Loucy (cell line): ENCODE measurements around the gene POLRMT.

ENCODE experiments used
- H2AFZ ChIP-seq: fragments of 200-600 bp; sonication (generic); 2 replicates; pipeline ENCODE4 v1.6.0; 2016; ENCODE audit warnings: antibody characterized with exemption, mild to moderate bottlenecking, low read length, moderate library complexity
- H3F3A ChIP-seq: fragments of 200-600 bp; 2 replicates; pipeline ENCODE4 v1.6.0; 2016; ENCODE audit warnings: antibody characterized with exemption, low read depth, mild to moderate bottlenecking
- H3K27me3 ChIP-seq: fragments of 200-600 bp; sonication (generic); 2 replicates; pipeline ENCODE4 v1.6.1; 2014; ENCODE audit warnings: low read length, mild to moderate bottlenecking; ENCODE audit not compliant: insufficient read depth, poor library complexity, severe bottlenecking
- H3K36me3 ChIP-seq: fragments of 200-600 bp; sonication (generic); 2 replicates; pipeline ENCODE4 v1.6.1; 2016; ENCODE audit warnings: low read length; ENCODE audit not compliant: insufficient read depth
- H3K4me1 ChIP-seq: fragments of 200-600 bp; sonication (generic); 2 replicates; pipeline ENCODE4 v1.5.1; 2014; ENCODE audit warnings: low read length, mild to moderate bottlenecking; ENCODE audit not compliant: insufficient read depth, poor library complexity, severe bottlenecking
- H3K4me2 ChIP-seq: fragments of 200-600 bp; sonication (generic); 2 replicates; pipeline ENCODE4 v1.6.0; 2014; ENCODE audit warnings: antibody characterized with exemption, low read length, low read depth, mild to moderate bottlenecking; ENCODE audit not compliant: poor library complexity, severe bottlenecking
- H3K4me3 ChIP-seq: fragments of 200-600 bp; sonication (generic); 2 replicates; pipeline ENCODE4 v1.5.1; 2014; ENCODE audit warnings: low read length, mild to moderate bottlenecking, mixed read lengths; ENCODE audit not compliant: poor library complexity, severe bottlenecking
- H3K79me2 ChIP-seq: fragments of 200-600 bp; sonication (generic); 2 replicates; pipeline ENCODE4 v1.6.1; 2014; ENCODE audit warnings: low read length; ENCODE audit not compliant: insufficient read depth
- H3K9ac ChIP-seq: fragments of 200-600 bp; sonication (generic); 2 replicates; pipeline ENCODE4 v1.6.0; 2014; ENCODE audit warnings: mild to moderate bottlenecking, low read depth, low read length, moderate library complexity; ENCODE audit not compliant: poor library complexity, severe bottlenecking
- H3K9me2 ChIP-seq: fragments of 200-600 bp; sonication (generic); replicated peaks from 2 replicates; pipeline ENCODE4 v1.6.1; 2016; ENCODE audit warnings: low read depth, low read length, mixed read lengths
- H3K9me3 ChIP-seq: fragments of 200-600 bp; sonication (generic); 2 replicates; pipeline ENCODE4 v1.6.1; 2014; ENCODE audit warnings: mild to moderate bottlenecking, antibody characterized with exemption, low read length, low read depth; ENCODE audit not compliant: insufficient read depth
- H4K20me1 ChIP-seq: fragments of 200-600 bp; sonication (generic); 2 replicates; pipeline ENCODE4 v1.6.0; 2014; ENCODE audit warnings: antibody characterized with exemption, low read length, mild to moderate bottlenecking; ENCODE audit not compliant: insufficient read depth, poor library complexity, severe bottlenecking
- CTCF ChIP-seq: fragments of 200-600 bp; sonication (generic); conservative IDR thresholded peaks from 2 replicates; pipeline ENCODE4 v1.5.1; 2014; ENCODE audit warnings: mild to moderate bottlenecking, antibody characterized with exemption, low read length
- EZH2phosphoT487 ChIP-seq: fragments of 200-600 bp; IDR thresholded peaks from 2 replicates; pipeline ENCODE4 v1.6.1; 2018; ENCODE audit warnings: antibody characterized with exemption, mild to moderate bottlenecking, moderate library complexity, borderline replicate concordance

POLRMT gene

GRCh38 chr19:610071-610800, 23.1 kb downstream of the POLRMT start:
- Histone ChIP-seq H3K79me2 (no peaks in the 10 kb centered on the region), H3K9ac (peak overlapping the region; percentile 50), H3K9me2 (no peaks in the 10 kb centered on the region), H3K4me2 (peak overlapping the region; percentile 64), H2AFZ (peak overlapping the region; percentile 75), H3F3A (no peaks in the 10 kb centered on the region), H3K9me3 (no peaks in the 10 kb centered on the region), H3K27me3 (no peaks in the 10 kb centered on the region), H3K4me1 (no peaks in the 10 kb centered on the region), H3K4me3 (peak overlapping the region; percentile 67), H4K20me1 (no peaks in the 10 kb centered on the region), H3K36me3 (no peaks in the 10 kb centered on the region)
- TF ChIP-seq CTCF (no peak), EZH2phosphoT487 (no peak)

GRCh38 chr19:609004-609346, 24.4 kb downstream of the POLRMT start:
- no peak overlapping the region for H3K4me2 ChIP-seq
- no peak for TF ChIP-seq CTCF
- TF ChIP-seq EZH2phosphoT487, result no peak
- no peaks in the 10 kb centered on the region for H3K4me1 ChIP-seq
- no peaks in the 10 kb centered on the region for H3K9me3 ChIP-seq
- no peaks in the 10 kb centered on the region for H3F3A ChIP-seq
- no peak overlapping the region for H3K4me3 ChIP-seq
- H3K9ac ChIP-seq, result no peak overlapping the region
- H2AFZ ChIP-seq, result no peak overlapping the region
- no peaks in the 10 kb centered on the region for H3K9me2 ChIP-seq
- no peaks in the 10 kb centered on the region for H3K36me3 ChIP-seq
- no peaks in the 10 kb centered on the region for H4K20me1 ChIP-seq
- no peaks in the 10 kb centered on the region for H3K79me2 ChIP-seq
- H3K27me3 ChIP-seq, result no peaks in the 10 kb centered on the region

- H3K4me2 ChIP-seq, result no peak overlapping the region
- no peaks in the 10 kb centered on the region for H3K9me3 ChIP-seq
- TF ChIP-seq EZH2phosphoT487 (no peak), CTCF (no peak)
- no peaks in the 10 kb centered on the region for H3K36me3 ChIP-seq
- no peaks in the 10 kb centered on the region for H3K9me2 ChIP-seq
- no peaks in the 10 kb centered on the region for H3K79me2 ChIP-seq
- no peak overlapping the region for H3K4me3 ChIP-seq
- H3K4me1 ChIP-seq, result no peaks in the 10 kb centered on the region
- H2AFZ ChIP-seq, result no peak overlapping the region
- no peaks in the 10 kb centered on the region for H4K20me1 ChIP-seq
- H3K9ac ChIP-seq, result no peak overlapping the region
- no peaks in the 10 kb centered on the region for H3F3A ChIP-seq
- no peaks in the 10 kb centered on the region for H3K27me3 ChIP-seq
Measured at GRCh38 chr19:608155-609003, 25.0 kb downstream of the POLRMT start.
